Brain microvascular endothelial cell (primary cell): ENCODE results near the gene DNLZ.

Experiments used
- DNase-seq: peaks from one replicate; pipeline ENCODE4 v3.0.0-alpha.2; 2020
- H3K27ac ChIP-seq: fragments of 250-450 bp; sonication (Bioruptor Pico); 2 replicates; pipeline ENCODE4 v1.5.1; 2020; ENCODE audit warnings: mild to moderate bottlenecking, moderate library complexity
- H3K27me3 ChIP-seq: fragments of 250-450 bp; sonication (Bioruptor Pico); replicated peaks from 2 replicates; pipeline ENCODE4 v1.5.1; 2020; ENCODE audit warnings: mild to moderate bottlenecking
- H3K36me3 ChIP-seq: fragments of 250-450 bp; sonication (Bioruptor Pico); replicated peaks from 2 replicates; pipeline ENCODE4 v1.5.1; 2020; ENCODE audit warnings: mild to moderate bottlenecking
- H3K4me3 ChIP-seq: 2 replicates; pipeline ENCODE4 v1.5.1; 2011; ENCODE audit warnings: low read depth, mild to moderate bottlenecking, control low read depth, low read length, moderate library complexity
- in situ Hi-C: cut with HindIII; loops from 2 replicates; pipeline ENCODE4 v1.10.0; 2017; ENCODE audit warnings: low sequenced_read_pairs, low pct_ligation_motif_present
- TF ChIP-seq, protein P1 (sequence below): IDR thresholded peaks from 2 replicates; pipeline ENCODE4 v1.5.1; 2011; ENCODE audit warnings: low read depth, mild to moderate bottlenecking, moderate library complexity, low read length, control low read depth, inconsistent platforms; ENCODE audit errors: missing control alignments

The DNLZ gene

DNA sequence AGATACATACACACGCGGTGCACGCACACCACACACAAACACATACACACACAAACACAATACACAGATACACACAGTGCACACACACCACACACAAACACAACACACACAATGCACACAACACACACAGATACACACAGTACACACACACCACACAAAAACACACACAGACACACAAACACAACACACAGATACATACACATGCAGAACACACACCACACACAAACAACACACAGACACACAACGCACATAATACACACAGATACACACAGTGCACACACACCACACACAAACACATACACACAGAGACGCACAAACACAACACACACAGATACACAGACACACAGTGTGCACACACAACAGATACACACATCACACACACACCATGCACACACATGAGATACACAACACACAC is 53.7 kb downstream of the DNLZ start:
- in situ Hi-C loops = no loop called here
- Histone ChIP-seq H3K27me3 (no peaks in the 10 kb centered on the region), H3K4me3 (no peak overlapping the region), H3K36me3 (no peaks in the 10 kb centered on the region), H3K27ac (no peak overlapping the region)
- no peak for DNase-seq
- TF ChIP-seq, protein P1, sequence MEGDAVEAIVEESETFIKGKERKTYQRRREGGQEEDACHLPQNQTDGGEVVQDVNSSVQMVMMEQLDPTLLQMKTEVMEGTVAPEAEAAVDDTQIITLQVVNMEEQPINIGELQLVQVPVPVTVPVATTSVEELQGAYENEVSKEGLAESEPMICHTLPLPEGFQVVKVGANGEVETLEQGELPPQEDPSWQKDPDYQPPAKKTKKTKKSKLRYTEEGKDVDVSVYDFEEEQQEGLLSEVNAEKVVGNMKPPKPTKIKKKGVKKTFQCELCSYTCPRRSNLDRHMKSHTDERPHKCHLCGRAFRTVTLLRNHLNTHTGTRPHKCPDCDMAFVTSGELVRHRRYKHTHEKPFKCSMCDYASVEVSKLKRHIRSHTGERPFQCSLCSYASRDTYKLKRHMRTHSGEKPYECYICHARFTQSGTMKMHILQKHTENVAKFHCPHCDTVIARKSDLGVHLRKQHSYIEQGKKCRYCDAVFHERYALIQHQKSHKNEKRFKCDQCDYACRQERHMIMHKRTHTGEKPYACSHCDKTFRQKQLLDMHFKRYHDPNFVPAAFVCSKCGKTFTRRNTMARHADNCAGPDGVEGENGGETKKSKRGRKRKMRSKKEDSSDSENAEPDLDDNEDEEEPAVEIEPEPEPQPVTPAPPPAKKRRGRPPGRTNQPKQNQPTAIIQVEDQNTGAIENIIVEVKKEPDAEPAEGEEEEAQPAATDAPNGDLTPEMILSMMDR = no peak
